ENCODE data around the gene CWC27. TPM values are rescaled to one million over a fixed set of nuclear protein-coding genes. Genes with fewer than 3 reads are reported as not detected.

The CWC27 gene
- total RNA-seq, 1 experiment from 2014 or later: 22.8 TPM

DNA sequence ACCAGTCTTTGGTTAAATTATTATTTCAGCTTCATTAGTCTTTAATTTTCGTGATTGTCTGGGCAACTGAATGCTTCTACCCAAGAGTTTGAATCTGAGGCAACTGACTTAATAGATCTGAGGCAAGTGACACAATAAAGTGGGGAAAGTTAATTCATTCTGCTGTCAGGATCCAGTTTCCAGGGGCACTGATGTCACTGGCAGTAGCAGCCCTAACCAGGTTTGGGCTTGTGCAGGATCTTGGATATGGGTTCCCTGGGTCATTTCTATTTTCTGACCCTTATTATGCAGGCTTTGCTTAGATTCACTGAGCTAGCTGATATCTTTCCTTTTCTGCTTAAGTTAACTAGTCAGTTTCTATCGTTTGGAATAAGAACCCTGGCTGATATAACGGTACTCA lies 9.8 kb upstream of the CWC27 start:
- H3K27ac Mint-ChIP-seq (ENCODE audit: unreplicated experiment): no peak overlapping the region
- H3K4me3 Mint-ChIP-seq (ENCODE audit: low read depth, unreplicated experiment): no peak overlapping the region
- no peaks in the 10 kb centered on the region for H3K4me1 Mint-ChIP-seq (ENCODE audit: low read depth, unreplicated experiment)
- CTCF ChIA-PET: interaction anchor here (0.5 kb wide), 1 partner anchor 100 kb away, joined by 3 read pairs; no protein-coding TSS in a partner anchor
- no peak for DNase-seq
- H3K27me3 Mint-ChIP-seq (ENCODE audit: unreplicated experiment): no peaks in the 10 kb centered on the region
- BruUV-seq (replicated peaks): no TSS peak
- TF ChIP-seq, protein P1, sequence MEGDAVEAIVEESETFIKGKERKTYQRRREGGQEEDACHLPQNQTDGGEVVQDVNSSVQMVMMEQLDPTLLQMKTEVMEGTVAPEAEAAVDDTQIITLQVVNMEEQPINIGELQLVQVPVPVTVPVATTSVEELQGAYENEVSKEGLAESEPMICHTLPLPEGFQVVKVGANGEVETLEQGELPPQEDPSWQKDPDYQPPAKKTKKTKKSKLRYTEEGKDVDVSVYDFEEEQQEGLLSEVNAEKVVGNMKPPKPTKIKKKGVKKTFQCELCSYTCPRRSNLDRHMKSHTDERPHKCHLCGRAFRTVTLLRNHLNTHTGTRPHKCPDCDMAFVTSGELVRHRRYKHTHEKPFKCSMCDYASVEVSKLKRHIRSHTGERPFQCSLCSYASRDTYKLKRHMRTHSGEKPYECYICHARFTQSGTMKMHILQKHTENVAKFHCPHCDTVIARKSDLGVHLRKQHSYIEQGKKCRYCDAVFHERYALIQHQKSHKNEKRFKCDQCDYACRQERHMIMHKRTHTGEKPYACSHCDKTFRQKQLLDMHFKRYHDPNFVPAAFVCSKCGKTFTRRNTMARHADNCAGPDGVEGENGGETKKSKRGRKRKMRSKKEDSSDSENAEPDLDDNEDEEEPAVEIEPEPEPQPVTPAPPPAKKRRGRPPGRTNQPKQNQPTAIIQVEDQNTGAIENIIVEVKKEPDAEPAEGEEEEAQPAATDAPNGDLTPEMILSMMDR (IDR thresholded peaks at IDR 0.05; ENCODE audit: unreplicated experiment): no peak
- no peaks in the 10 kb centered on the region for H3K36me3 Mint-ChIP-seq (ENCODE audit: insufficient read depth, unreplicated experiment)
- intact Hi-C loops (cut with micrococcal nuclease; ENCODE audit: unreplicated experiment): no loop called here
- H3K9me3 Mint-ChIP-seq (ENCODE audit: low read depth, unreplicated experiment): no peaks in the 10 kb centered on the region

- no peak overlapping the region for H3K27ac Mint-ChIP-seq (ENCODE audit: unreplicated experiment)
- CTCF ChIA-PET: no interaction called here
- no peaks in the 10 kb centered on the region for H3K27me3 Mint-ChIP-seq (ENCODE audit: unreplicated experiment)
- intact Hi-C loops (cut with micrococcal nuclease; ENCODE audit: unreplicated experiment): no loop called here
- H3K4me3 Mint-ChIP-seq (ENCODE audit: low read depth, unreplicated experiment): no peak overlapping the region
- no peak for DNase-seq
- H3K36me3 Mint-ChIP-seq (ENCODE audit: insufficient read depth, unreplicated experiment): peaks cover 5% of the 10 kb centered on the region
- H3K4me1 Mint-ChIP-seq (ENCODE audit: low read depth, unreplicated experiment): no peaks in the 10 kb centered on the region
- no peaks in the 10 kb centered on the region for H3K9me3 Mint-ChIP-seq (ENCODE audit: low read depth, unreplicated experiment)
- BruUV-seq (replicated peaks): no TSS peak
- TF ChIP-seq, protein P1 (IDR thresholded peaks at IDR 0.05; ENCODE audit: unreplicated experiment): no peak
Measured at GRCh38 chr5:64759960-64760660, 8.6 kb upstream of the CWC27 start.

DNA sequence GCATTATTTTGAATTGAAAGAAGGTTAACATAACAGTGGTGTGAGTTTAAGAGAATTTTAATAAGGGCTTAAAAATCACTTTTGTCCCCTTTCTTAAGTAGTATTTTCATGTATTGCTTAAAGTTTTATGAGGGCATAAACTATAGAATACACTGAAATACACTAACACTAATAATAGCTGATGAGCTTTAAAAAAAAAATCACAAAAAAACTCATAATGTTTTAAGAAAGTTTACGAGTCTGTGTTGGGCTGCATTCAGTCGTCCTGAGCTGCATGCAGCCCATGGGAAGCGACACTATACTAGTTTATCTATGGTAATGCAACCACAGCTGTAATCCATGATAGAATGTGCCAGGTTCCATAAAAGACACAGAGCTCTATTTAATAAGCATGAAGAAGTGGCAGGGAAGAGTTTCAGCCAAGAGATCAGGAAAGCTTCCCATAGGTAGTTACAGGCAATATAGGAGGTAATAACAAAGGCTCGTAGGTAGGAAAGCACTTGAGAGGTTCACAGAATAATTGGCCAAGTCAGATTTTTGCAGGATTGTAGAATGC lies 4.7 kb upstream of the CWC27 start:
- BruUV-seq (replicated peaks): no TSS peak

DNA sequence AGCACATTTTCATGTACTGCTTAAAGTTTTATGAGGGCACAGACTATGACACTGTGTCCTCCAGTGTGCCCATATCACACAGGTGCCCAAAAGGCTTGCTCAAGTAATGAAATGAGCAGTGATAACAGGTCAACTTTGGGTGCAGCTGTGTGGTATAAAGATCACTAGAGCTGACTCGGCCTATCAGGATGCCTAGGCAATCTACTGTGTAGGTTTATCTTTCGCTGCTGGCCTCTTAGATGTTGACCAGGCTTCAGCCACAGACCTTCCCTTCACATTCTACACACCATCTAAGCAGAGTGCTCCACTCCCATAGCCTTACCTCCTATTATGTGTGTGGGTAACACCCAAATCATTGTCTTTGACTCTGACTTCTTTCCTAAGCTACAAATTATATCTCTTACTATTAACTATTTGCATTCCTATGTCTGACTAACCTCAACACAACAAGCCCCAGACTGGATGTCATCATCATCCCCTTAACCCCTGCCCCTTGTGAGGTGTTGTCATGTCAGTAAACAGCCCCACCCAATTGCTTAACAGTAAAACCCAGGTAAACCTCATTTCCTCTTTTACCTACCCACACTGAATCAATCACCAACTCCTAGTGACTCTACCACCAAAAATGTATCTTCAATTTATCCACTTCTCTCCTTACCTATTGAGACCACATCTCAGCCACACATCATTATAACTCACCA lies 2.8 kb upstream of the CWC27 start:
- peaks cover 33% of the 10 kb centered on the region for H3K4me1 Mint-ChIP-seq (ENCODE audit: low read depth, unreplicated experiment)
- no peaks in the 10 kb centered on the region for H3K27me3 Mint-ChIP-seq (ENCODE audit: unreplicated experiment)
- TF ChIP-seq, protein P1 (IDR thresholded peaks at IDR 0.05; ENCODE audit: unreplicated experiment): no peak
- peak overlapping the region; percentile 12 for H3K27ac Mint-ChIP-seq (ENCODE audit: unreplicated experiment)
- H3K9me3 Mint-ChIP-seq (ENCODE audit: low read depth, unreplicated experiment): no peaks in the 10 kb centered on the region
- CTCF ChIA-PET: interaction anchor here (0.7 kb wide), 1 partner anchor 107 kb away, joined by 3 read pairs; no protein-coding TSS in a partner anchor
- no TSS peak for BruUV-seq (replicated peaks)
- intact Hi-C loops (cut with micrococcal nuclease; ENCODE audit: unreplicated experiment): no loop called here
- peak overlapping the region; percentile 8 for H3K4me3 Mint-ChIP-seq (ENCODE audit: low read depth, unreplicated experiment)
- peaks cover 27% of the 10 kb centered on the region for H3K36me3 Mint-ChIP-seq (ENCODE audit: insufficient read depth, unreplicated experiment)
- peak; percentile 18 for DNase-seq

More for the DNA sequence above, 4.7 kb upstream of the CWC27 start:
- intact Hi-C loops (cut with micrococcal nuclease; ENCODE audit: unreplicated experiment): no loop called here
- Mint-ChIP-seq H3K36me3 (ENCODE audit: insufficient read depth, unreplicated experiment) (peaks cover 20% of the 10 kb centered on the region), H3K4me1 (ENCODE audit: low read depth, unreplicated experiment) (peaks cover 20% of the 10 kb centered on the region), H3K9me3 (ENCODE audit: low read depth, unreplicated experiment) (no peaks in the 10 kb centered on the region), H3K27me3 (ENCODE audit: unreplicated experiment) (no peaks in the 10 kb centered on the region), H3K27ac (ENCODE audit: unreplicated experiment) (no peak overlapping the region), H3K4me3 (ENCODE audit: low read depth, unreplicated experiment) (no peak overlapping the region)
- no peak for DNase-seq
- CTCF ChIA-PET: no interaction called here
- TF ChIP-seq, protein P1 (IDR thresholded peaks at IDR 0.05; ENCODE audit: unreplicated experiment): no peak
